Measurements from ENCODE around the gene FADS6. TPM values are rescaled to one million over a fixed set of nuclear protein-coding genes. Genes with fewer than 3 reads are reported as not detected.
"Not testable (repeated sequence)": the region's sequence is repeated elsewhere in the genome, so short reads cannot be mapped to it uniquely, and the experiment has no call there.

FADS6 gene
- total RNA-seq, 1 donor from 2014 or later, result not detected

DNA sequence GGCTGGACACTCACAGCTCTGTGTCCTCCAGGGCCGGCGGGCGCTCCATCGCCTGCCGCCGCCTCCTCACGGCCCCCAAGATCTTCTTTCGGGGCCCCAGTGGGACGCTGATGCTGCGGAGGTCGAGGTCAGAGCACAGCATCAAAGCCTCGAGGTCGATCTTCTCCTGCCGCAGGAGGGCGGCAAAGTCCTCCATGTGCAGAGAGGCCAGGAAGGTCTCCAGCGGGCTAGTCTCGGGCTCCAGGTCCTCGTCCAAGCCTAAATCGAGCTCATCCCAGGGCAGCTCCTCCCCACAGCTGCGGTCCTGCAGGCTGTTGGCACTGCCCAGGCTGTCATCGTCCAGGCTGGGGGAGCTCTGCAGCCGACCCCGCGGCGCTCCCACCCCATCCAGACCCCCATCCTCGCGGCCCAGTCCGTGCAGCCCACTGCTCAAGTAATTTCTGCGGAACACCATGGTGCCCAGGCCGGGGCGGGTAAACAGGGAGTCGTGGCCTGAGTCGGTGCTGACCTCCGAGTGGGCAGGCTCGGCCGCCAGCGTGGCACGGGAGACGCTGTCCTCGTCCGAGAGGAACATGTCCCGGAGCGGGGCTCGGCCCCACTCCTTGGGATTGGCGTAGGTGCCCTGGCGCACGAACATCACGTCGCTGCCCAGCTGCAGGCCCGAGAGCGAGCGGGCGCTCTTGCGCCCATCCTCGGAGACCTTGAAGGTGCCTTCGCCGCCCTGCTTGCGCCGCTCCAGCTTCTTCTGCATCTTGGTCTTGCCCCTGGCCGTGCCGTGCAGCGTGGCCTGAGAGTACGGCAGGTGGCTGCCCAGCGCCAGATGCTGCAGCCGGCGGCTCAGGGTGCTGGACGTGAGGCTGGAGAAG lies 26.2 kb upstream of the FADS6 start:
- no peaks in the 10 kb centered on the region for H3K36me3 ChIP-seq
- intact Hi-C loops (cut with micrococcal nuclease), result no loop called here
- TF ChIP-seq, protein P1, sequence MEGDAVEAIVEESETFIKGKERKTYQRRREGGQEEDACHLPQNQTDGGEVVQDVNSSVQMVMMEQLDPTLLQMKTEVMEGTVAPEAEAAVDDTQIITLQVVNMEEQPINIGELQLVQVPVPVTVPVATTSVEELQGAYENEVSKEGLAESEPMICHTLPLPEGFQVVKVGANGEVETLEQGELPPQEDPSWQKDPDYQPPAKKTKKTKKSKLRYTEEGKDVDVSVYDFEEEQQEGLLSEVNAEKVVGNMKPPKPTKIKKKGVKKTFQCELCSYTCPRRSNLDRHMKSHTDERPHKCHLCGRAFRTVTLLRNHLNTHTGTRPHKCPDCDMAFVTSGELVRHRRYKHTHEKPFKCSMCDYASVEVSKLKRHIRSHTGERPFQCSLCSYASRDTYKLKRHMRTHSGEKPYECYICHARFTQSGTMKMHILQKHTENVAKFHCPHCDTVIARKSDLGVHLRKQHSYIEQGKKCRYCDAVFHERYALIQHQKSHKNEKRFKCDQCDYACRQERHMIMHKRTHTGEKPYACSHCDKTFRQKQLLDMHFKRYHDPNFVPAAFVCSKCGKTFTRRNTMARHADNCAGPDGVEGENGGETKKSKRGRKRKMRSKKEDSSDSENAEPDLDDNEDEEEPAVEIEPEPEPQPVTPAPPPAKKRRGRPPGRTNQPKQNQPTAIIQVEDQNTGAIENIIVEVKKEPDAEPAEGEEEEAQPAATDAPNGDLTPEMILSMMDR (IDR thresholded peaks at IDR 0.05; ENCODE audit: borderline replicate concordance), result peak; percentile 46
- no peak overlapping the region for H3K27ac ChIP-seq (replicated peaks)
- H3K9me3 ChIP-seq (replicated peaks), result no peaks in the 10 kb centered on the region
- peaks cover 100% of the 10 kb centered on the region for H3K27me3 ChIP-seq (ENCODE audit: low read depth)
- H3K4me3 ChIP-seq, result no peak overlapping the region
- peaks cover 24% of the 10 kb centered on the region for H3K4me1 ChIP-seq
- DNase-seq, result no peak

DNA sequence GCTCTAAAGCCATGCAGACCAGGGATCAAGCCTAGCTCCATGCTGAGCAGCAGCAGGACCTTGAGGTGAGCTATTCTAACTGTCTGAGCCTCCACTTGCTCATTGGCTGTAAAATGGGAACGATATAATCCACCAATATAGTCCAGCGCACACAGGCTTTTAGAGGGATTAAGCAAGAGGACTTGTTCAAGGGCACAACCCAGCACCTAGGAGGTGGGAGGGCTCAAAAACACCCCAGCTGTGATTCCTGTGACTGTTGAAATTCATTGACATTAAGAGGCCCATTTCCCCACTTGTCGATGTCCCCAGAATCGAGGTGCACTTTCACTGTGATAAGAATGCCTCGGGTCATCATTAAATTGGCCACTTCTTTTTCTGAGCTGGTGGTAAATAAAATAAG lies 25.5 kb upstream of the FADS6 start:
- DNase-seq, result no peak
- peaks cover 93% of the 10 kb centered on the region for H3K27me3 ChIP-seq (ENCODE audit: low read depth)
- TF ChIP-seq, protein P1 (IDR thresholded peaks at IDR 0.05; ENCODE audit: borderline replicate concordance), result no peak
- H3K9me3 ChIP-seq (replicated peaks), result no peaks in the 10 kb centered on the region
- H3K4me3 ChIP-seq, result no peak overlapping the region
- no peaks in the 10 kb centered on the region for H3K36me3 ChIP-seq
- intact Hi-C loops (cut with micrococcal nuclease), result no loop called here
- peaks cover 16% of the 10 kb centered on the region for H3K4me1 ChIP-seq
- H3K27ac ChIP-seq (replicated peaks), result no peak overlapping the region

DNA sequence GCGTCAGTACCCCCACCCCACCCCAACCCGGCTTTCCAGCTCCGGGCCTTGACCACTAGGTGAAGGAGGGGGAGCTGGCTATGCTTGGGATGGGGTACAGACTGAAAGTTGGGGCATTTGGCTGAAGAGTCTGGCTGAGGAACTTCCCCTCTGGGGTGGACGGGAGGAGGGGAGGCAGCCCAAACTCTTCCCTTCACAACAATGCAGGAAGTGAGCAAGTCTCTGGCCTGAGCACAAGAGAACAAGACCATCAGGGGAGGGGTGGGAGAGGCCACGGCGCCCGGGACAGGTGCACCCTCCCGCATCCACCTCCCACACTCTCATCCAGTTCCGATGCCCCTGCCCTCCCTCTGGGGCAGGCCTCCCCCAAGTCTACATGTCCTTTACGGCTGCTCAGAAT lies 24.0 kb upstream of the FADS6 start:
- no peak overlapping the region for H3K27ac ChIP-seq (replicated peaks)
- no peaks in the 10 kb centered on the region for H3K36me3 ChIP-seq
- intact Hi-C loops (cut with micrococcal nuclease), result no loop called here
- TF ChIP-seq, protein P1 (IDR thresholded peaks at IDR 0.05; ENCODE audit: borderline replicate concordance), result no peak
- no peak overlapping the region for H3K4me3 ChIP-seq
- H3K9me3 ChIP-seq (replicated peaks), result no peaks in the 10 kb centered on the region
- peaks cover 78% of the 10 kb centered on the region for H3K27me3 ChIP-seq (ENCODE audit: low read depth)
- no peak for DNase-seq
- H3K4me1 ChIP-seq, result peaks cover 3% of the 10 kb centered on the region

DNA sequence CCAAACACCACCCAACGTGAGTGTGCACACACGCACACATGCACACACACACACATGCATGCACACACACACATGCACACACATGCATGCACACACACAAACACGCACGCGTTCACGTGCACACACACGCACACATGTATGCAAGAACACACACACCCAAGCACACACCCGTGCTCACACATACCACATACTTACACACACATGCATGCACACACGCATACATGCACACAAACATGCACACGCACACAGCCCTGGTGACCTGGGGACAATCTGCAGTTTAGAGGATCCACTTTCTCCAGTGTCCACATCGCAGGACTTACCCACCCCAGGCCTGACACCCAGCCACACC lies 23.4 kb upstream of the FADS6 start:
- DNase-seq, result no peak
- peaks cover 72% of the 10 kb centered on the region for H3K27me3 ChIP-seq (ENCODE audit: low read depth)
- peaks cover 3% of the 10 kb centered on the region for H3K4me1 ChIP-seq
- H3K36me3 ChIP-seq, result no peaks in the 10 kb centered on the region
- no peaks in the 10 kb centered on the region for H3K9me3 ChIP-seq (replicated peaks)
- TF ChIP-seq, protein P1 (IDR thresholded peaks at IDR 0.05; ENCODE audit: borderline replicate concordance), result no peak
- no peak overlapping the region for H3K27ac ChIP-seq (replicated peaks)
- intact Hi-C loops (cut with micrococcal nuclease), result no loop called here
- no peak overlapping the region for H3K4me3 ChIP-seq

DNA sequence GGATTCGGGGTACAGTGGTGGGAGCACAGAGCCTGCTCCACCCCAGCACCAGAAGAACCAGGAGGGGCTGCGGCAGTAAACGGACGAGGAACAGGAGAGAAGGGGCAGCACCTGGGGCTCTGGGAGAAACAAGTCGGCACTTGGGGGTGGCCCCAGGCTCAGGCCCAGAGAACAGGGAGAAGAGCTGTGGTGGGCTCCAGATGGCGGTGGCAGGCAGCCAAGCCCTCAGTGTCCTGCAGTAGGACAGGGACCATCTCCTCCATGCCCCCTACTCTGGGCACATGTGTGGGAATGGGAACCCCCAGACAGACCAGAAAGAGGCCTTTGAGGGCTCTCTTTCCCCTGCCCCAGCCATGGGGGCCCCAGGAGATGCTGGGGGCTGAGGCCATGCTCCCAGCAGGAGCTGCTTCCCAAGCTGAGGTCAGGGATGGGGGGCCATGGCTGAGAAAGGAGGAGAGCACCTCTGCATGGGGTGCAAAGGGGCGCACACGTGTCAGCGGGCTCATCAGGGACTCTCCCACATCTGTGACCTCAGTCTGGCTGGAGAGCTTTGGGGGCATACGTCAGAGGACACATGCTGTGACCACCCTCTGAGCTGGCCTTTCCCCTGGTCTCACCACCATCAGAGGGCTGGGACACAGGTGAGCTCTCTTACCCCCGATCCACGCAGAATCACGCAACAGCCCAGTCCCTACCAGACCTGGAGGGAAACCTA lies 22.9 kb upstream of the FADS6 start:
- intact Hi-C loops (cut with micrococcal nuclease), result no loop called here
- Histone ChIP-seq H3K36me3 (no peaks in the 10 kb centered on the region), H3K27ac (replicated peaks) (no peak overlapping the region), H3K9me3 (replicated peaks) (no peaks in the 10 kb centered on the region), H3K4me1 (peaks cover 2% of the 10 kb centered on the region), H3K4me3 (no peak overlapping the region), H3K27me3 (ENCODE audit: low read depth) (peaks cover 66% of the 10 kb centered on the region)
- TF ChIP-seq, protein P1 (IDR thresholded peaks at IDR 0.05; ENCODE audit: borderline replicate concordance), result no peak
- DNase-seq, result no peak

DNA sequence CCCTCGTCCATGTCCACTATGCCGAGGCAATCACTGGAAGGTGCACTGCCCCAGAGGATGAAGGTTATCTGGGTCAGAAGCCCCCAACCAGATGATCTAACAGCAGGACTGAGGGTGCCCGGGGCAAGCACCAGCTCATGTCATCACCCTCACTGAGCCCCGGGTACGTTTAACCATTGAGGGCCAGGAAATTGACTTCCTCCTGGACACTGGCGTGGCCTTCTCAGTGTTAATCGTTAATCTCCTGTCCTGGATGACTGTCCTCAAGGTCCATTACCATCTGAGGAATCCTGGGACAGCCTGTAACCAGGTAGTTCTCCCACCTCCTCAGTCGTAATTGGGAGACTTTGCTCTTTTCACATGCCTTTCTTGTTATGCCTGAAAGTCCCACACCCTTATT lies 18.0 kb upstream of the FADS6 start:
- intact Hi-C loops (cut with micrococcal nuclease); H3K27ac ChIP-seq (replicated peaks); H3K4me3 ChIP-seq; DNase-seq; H3K36me3 ChIP-seq; H3K4me1 ChIP-seq: not testable (repeated sequence)
- peaks cover 13% of the 10 kb centered on the region for H3K9me3 ChIP-seq (replicated peaks)
- H3K27me3 ChIP-seq (ENCODE audit: low read depth), result peaks cover 33% of the 10 kb centered on the region

DNA sequence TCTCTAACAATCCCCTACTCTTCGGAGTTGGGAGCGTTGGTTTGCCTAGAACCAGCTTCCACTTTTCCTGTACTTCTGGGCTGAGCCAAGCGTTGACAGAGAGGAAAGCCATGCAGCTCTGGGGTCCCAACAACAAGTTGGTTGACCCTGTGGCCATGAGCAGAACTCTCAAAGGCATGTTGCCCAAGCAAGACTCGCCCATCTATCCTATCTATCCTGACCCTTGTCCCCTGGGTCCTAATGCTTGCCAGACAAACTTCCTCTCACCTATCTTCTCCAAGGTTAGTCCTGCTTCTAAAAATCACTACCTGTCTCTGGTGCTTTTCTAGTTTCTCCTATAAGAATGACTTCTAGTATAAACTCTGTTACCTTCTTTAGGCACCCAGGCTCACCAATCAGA lies 15.7 kb upstream of the FADS6 start:
- H3K27ac ChIP-seq (replicated peaks); intact Hi-C loops (cut with micrococcal nuclease); H3K4me3 ChIP-seq; H3K36me3 ChIP-seq; H3K4me1 ChIP-seq; DNase-seq: not testable (repeated sequence)
- Histone ChIP-seq H3K27me3 (ENCODE audit: low read depth) (peaks cover 39% of the 10 kb centered on the region), H3K9me3 (replicated peaks) (peaks cover 13% of the 10 kb centered on the region)

All from left ventricle myocardium inferior (tissue), 1 donor.